Astrocyte (in vitro differentiated cells and primary cell): ENCODE measurements around the gene IGFALS. TPM values are rescaled to one million over a fixed set of nuclear protein-coding genes. Genes with fewer than 3 reads are reported as not detected.

Experiments used
- DNase-seq: peaks from one replicate; pipeline ENCODE4 v3.0.0-alpha.2; 2010; ENCODE audit warnings: low read depth
- FAIRE-seq: peaks from 2 replicates; lab custom pipeline; 2011; peaks lifted over from hg19 to GRCh38; lab: Jason Lieb, UNC
- H2AFZ ChIP-seq: 2 replicates; pipeline ENCODE4 v1.6.0; 2012; ENCODE audit warnings: low read depth, low read length, inconsistent platforms
- H3K27ac ChIP-seq: 2 replicates; pipeline ENCODE4 v1.5.1; 2011; ENCODE audit warnings: low read depth, low read length, inconsistent platforms
- H3K27me3 ChIP-seq: 2 replicates; pipeline ENCODE4 v1.6.0; 2011; ENCODE audit warnings: low read length, inconsistent platforms; ENCODE audit not compliant: insufficient read depth
- H3K36me3 ChIP-seq: 2 replicates; pipeline ENCODE4 v1.5.1; 2011; ENCODE audit warnings: low read length, inconsistent platforms; ENCODE audit not compliant: insufficient read depth
- H3K4me1 ChIP-seq: 2 replicates; pipeline ENCODE4 v1.5.1; 2011; ENCODE audit warnings: low read length, inconsistent platforms; ENCODE audit not compliant: insufficient read depth
- H3K4me2 ChIP-seq: 2 replicates; pipeline ENCODE4 v1.6.0; 2012; ENCODE audit warnings: low read length, inconsistent platforms
- H3K4me3 ChIP-seq: 2 replicates; pipeline ENCODE4 v1.5.1; 2011; ENCODE audit warnings: low read depth, mild to moderate bottlenecking, low read length, inconsistent platforms; ENCODE audit not compliant: insufficient read depth
- H3K79me2 ChIP-seq: 2 replicates; pipeline ENCODE4 v1.6.0; 2012; ENCODE audit warnings: mild to moderate bottlenecking, low read length, inconsistent platforms; ENCODE audit not compliant: insufficient read depth
- H3K9ac ChIP-seq: 2 replicates; pipeline ENCODE4 v1.6.0; 2012; ENCODE audit warnings: mild to moderate bottlenecking, low read length, inconsistent platforms
- H3K9me3 ChIP-seq: 2 replicates; pipeline ENCODE4 v1.5.1; 2012; ENCODE audit warnings: low read depth, mild to moderate bottlenecking, low read length, inconsistent platforms; ENCODE audit not compliant: insufficient read depth
- H4K20me1 ChIP-seq: 2 replicates; pipeline ENCODE4 v1.6.0; 2012; ENCODE audit warnings: low read length, inconsistent platforms; ENCODE audit not compliant: insufficient read depth
- H3K27ac Mint-ChIP-seq: one replicate; pipeline ENCODE4 v1.8.0; 2021; ENCODE audit warnings: mild to moderate bottlenecking, mixed read lengths; ENCODE audit not compliant: unreplicated experiment
- H3K27me3 Mint-ChIP-seq: one replicate; pipeline ENCODE4 v1.8.0; 2021; ENCODE audit warnings: low read depth, mixed read lengths; ENCODE audit not compliant: unreplicated experiment
- H3K36me3 Mint-ChIP-seq: one replicate; pipeline ENCODE4 v1.8.0; 2021; ENCODE audit warnings: low read depth, mixed read lengths; ENCODE audit not compliant: unreplicated experiment
- H3K4me1 Mint-ChIP-seq: one replicate; pipeline ENCODE4 v1.8.0; 2021; ENCODE audit warnings: low read depth, mixed read lengths; ENCODE audit not compliant: unreplicated experiment
- H3K4me3 Mint-ChIP-seq: one replicate; pipeline ENCODE4 v1.8.0; 2021; ENCODE audit warnings: mild to moderate bottlenecking, moderate library complexity, mixed read lengths; ENCODE audit not compliant: unreplicated experiment
- H3K9me3 Mint-ChIP-seq: one replicate; pipeline ENCODE4 v1.8.0; 2021; ENCODE audit warnings: mild to moderate bottlenecking, mixed read lengths; ENCODE audit not compliant: unreplicated experiment
- EZH2 ChIP-seq: IDR thresholded peaks from 2 replicates; pipeline ENCODE4 v1.6.1; 2012; ENCODE audit warnings: mild to moderate bottlenecking, low read length, inconsistent platforms; ENCODE audit not compliant: insufficient read depth
- total RNA-seq: library from RNA; stranded (reverse); gene quantifications from 2 replicates; pipeline ENCODE4 v1.2.1, GENCODE V29; 2021
- TF ChIP-seq, protein P1 (sequence below): IDR thresholded peaks from 2 replicates; pipeline ENCODE4 v1.5.1; 2011; ENCODE audit warnings: low read depth, mild to moderate bottlenecking, inconsistent platforms, low read length, moderate library complexity; ENCODE audit not compliant: insufficient read depth

The IGFALS gene
- total RNA-seq, 1 donor from 2014 or later, result not detected

DNA sequence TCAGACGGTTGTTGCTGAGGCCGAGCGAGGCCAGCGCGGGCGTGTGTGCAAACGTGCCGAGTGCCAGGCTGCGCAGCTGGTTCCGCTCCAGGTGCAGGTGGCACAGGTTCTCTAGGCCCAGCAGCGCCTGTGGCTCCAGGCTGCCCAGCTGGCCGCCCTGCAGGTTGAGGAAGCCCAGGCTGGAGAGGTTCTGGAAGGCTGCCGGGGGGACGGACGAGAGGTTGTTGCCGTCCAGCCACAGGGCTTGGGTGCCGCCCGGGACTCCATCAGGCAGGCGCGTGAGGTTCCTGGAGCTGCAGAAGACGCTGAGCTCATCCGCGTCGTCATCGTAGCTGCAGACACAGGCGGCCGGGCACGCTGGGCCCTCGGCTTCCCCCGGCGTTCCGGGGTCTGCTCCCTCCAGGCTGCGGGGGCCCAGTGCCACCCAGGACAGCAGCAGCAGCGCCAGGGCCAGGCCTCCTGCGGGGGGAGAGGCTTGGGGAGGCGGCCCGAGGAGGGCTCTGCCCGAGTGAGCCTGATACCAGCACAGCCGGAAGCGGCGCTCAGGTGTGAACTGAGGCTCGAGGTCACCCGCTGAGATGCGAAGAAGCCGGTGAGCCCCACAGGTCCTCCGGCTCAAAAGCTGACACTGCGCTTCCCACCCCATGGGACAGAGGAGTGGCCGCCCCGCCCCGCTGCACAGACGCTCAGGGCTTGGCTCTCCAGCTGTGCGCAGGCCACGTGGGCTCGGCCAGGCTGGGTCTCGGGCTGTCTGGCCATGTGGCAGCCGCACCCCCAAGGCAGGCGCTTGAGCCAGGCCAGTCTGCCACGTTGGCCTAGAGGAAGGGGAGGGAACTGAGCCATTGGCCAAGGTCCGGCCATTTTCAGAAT is 1.3 kb downstream of the IGFALS start:
- H3K4me1 ChIP-seq, result no peaks in the 10 kb centered on the region
- no peaks in the 10 kb centered on the region for H3K27me3 Mint-ChIP-seq
- H4K20me1 ChIP-seq, result peaks cover 6% of the 10 kb centered on the region
- H3K36me3 ChIP-seq, result no peaks in the 10 kb centered on the region
- H3K4me3 ChIP-seq, result no peak overlapping the region
- H3K4me1 Mint-ChIP-seq, result no peaks in the 10 kb centered on the region
- DNase-seq (no peak), FAIRE-seq (no peak)
- peaks cover 11% of the 10 kb centered on the region for H3K79me2 ChIP-seq
- H3K4me2 ChIP-seq, result no peak overlapping the region
- H3K9ac ChIP-seq, result no peak overlapping the region
- H3K27me3 ChIP-seq, result no peaks in the 10 kb centered on the region
- H3K9me3 ChIP-seq, result no peaks in the 10 kb centered on the region
- H3K4me3 Mint-ChIP-seq, result no peak overlapping the region
- TF ChIP-seq, protein P1, sequence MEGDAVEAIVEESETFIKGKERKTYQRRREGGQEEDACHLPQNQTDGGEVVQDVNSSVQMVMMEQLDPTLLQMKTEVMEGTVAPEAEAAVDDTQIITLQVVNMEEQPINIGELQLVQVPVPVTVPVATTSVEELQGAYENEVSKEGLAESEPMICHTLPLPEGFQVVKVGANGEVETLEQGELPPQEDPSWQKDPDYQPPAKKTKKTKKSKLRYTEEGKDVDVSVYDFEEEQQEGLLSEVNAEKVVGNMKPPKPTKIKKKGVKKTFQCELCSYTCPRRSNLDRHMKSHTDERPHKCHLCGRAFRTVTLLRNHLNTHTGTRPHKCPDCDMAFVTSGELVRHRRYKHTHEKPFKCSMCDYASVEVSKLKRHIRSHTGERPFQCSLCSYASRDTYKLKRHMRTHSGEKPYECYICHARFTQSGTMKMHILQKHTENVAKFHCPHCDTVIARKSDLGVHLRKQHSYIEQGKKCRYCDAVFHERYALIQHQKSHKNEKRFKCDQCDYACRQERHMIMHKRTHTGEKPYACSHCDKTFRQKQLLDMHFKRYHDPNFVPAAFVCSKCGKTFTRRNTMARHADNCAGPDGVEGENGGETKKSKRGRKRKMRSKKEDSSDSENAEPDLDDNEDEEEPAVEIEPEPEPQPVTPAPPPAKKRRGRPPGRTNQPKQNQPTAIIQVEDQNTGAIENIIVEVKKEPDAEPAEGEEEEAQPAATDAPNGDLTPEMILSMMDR, result no peak
- TF ChIP-seq EZH2, result no peak
- no peak overlapping the region for H3K27ac ChIP-seq
- H3K9me3 Mint-ChIP-seq, result peaks cover 2% of the 10 kb centered on the region
- no peak overlapping the region for H2AFZ ChIP-seq
- no peak overlapping the region for H3K27ac Mint-ChIP-seq
- peaks cover 5% of the 10 kb centered on the region for H3K36me3 Mint-ChIP-seq

DNA sequence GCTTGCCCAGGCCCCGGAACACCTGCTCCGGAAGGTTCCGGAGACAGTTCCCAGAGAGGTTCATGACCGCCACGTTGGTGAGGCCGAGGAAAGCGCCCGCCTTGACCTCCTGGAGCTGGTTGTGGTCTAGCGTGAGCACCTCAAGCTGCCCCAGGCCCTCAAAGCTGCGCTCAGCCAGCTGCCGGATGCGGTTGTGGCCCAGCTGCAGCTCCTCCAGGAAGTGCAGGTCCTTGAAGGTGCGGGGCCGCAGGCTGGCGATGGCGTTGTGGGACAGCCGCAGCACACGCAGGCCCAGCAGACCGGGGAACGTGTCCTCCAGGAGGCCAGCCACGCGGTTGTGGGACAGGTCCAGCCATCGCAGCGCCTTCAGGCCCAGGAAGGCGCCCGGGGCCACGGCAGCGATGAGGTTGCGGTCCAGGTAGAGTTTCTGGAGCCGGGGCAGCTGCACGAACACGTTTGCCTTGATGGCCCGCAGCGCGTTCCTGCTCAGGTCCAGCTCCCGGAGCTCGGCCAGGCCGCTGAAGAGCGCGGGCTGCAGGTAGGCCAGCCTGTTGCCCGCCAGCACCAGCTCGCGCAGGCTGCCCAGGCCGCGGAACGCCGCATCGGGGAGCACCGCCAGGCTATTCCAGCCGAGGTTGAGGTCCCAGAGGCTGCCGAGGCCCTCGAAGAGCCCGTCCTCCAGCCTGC is 2.1 kb downstream of the IGFALS start:
- Histone ChIP-seq H2AFZ (no peak overlapping the region), H3K4me3 (no peak overlapping the region), H3K27ac (no peak overlapping the region), H3K4me2 (no peak overlapping the region), H3K9me3 (no peaks in the 10 kb centered on the region), H3K4me1 (no peaks in the 10 kb centered on the region), H4K20me1 (peaks cover 13% of the 10 kb centered on the region), H3K27me3 (no peaks in the 10 kb centered on the region), H3K36me3 (no peaks in the 10 kb centered on the region), H3K9ac (no peak overlapping the region), H3K79me2 (peaks cover 19% of the 10 kb centered on the region)
- no peak for FAIRE-seq
- TF ChIP-seq, protein P1, result no peak
- TF ChIP-seq EZH2, result no peak
- H3K9me3 Mint-ChIP-seq, result no peaks in the 10 kb centered on the region
- H3K27me3 Mint-ChIP-seq, result no peaks in the 10 kb centered on the region
- no peaks in the 10 kb centered on the region for H3K4me1 Mint-ChIP-seq
- DNase-seq, result no peak
- H3K36me3 Mint-ChIP-seq, result peaks cover 3% of the 10 kb centered on the region
- H3K4me3 Mint-ChIP-seq, result no peak overlapping the region
- no peak overlapping the region for H3K27ac Mint-ChIP-seq
